ENCODE results near the gene NTSR1. TPM values are rescaled to one million over a fixed set of nuclear protein-coding genes. Genes with fewer than 3 reads are reported as not detected.
A peak's percentile ranks its signal among the peaks of the same experiment; 100 is the strongest.

NTSR1 gene
- total RNA-seq, 1 donor from 2014 or later, result not detected

GRCh38 chr20:62665826-62666735, 42.6 kb upstream of the NTSR1 start:
- H3K9me3 Mint-ChIP-seq, result no peaks in the 10 kb centered on the region
- DNase-seq (ENCODE audit: low read depth, low spot score), result no peak
- H3K27ac Mint-ChIP-seq (ENCODE audit: unreplicated experiment), result peak overlapping the region; percentile 99
- H3K27me3 Mint-ChIP-seq (ENCODE audit: low read depth), result no peaks in the 10 kb centered on the region
- peaks cover 33% of the 10 kb centered on the region for H3K4me1 Mint-ChIP-seq
- no peak for TF ChIP-seq CTCF (conservative IDR thresholded peaks at IDR 0.05)
- peak overlapping the region; percentile 71 for H3K4me3 Mint-ChIP-seq
- H3K36me3 Mint-ChIP-seq (ENCODE audit: low read depth), result no peaks in the 10 kb centered on the region

GRCh38 chr20:62666736-62667529, 41.7 kb upstream of the NTSR1 start:
- H3K4me3 Mint-ChIP-seq, result peak overlapping the region; percentile 71

GRCh38 chr20:62667530-62668440, 40.9 kb upstream of the NTSR1 start:
- Mint-ChIP-seq H3K27me3 (ENCODE audit: low read depth) (no peaks in the 10 kb centered on the region), H3K9me3 (no peaks in the 10 kb centered on the region), H3K36me3 (ENCODE audit: low read depth) (no peaks in the 10 kb centered on the region), H3K4me3 (peak overlapping the region; percentile 82), H3K4me1 (peaks cover 33% of the 10 kb centered on the region), H3K27ac (ENCODE audit: unreplicated experiment) (peak overlapping the region; percentile 99)
- no peak for TF ChIP-seq CTCF (conservative IDR thresholded peaks at IDR 0.05)
- DNase-seq (ENCODE audit: low read depth, low spot score), result no peak

More at GRCh38 chr20:62666736-62667529, 41.7 kb upstream of the NTSR1 start:
- Mint-ChIP-seq H3K36me3 (ENCODE audit: low read depth) (no peaks in the 10 kb centered on the region), H3K4me1 (peaks cover 33% of the 10 kb centered on the region), H3K27ac (ENCODE audit: unreplicated experiment) (peak overlapping the region; percentile 99), H3K27me3 (ENCODE audit: low read depth) (no peaks in the 10 kb centered on the region), H3K9me3 (no peaks in the 10 kb centered on the region)
- no peak for TF ChIP-seq CTCF (conservative IDR thresholded peaks at IDR 0.05)
- DNase-seq (ENCODE audit: low read depth, low spot score), result peak; percentile 51

GRCh38 chr20:62668441-62669027, 40.1 kb upstream of the NTSR1 start:
- peak; percentile 81 for TF ChIP-seq CTCF (conservative IDR thresholded peaks at IDR 0.05)
- Mint-ChIP-seq H3K36me3 (ENCODE audit: low read depth) (no peaks in the 10 kb centered on the region), H3K4me3 (peak overlapping the region; percentile 82), H3K27ac (ENCODE audit: unreplicated experiment) (peak overlapping the region; percentile 99), H3K4me1 (peaks cover 27% of the 10 kb centered on the region), H3K9me3 (no peaks in the 10 kb centered on the region), H3K27me3 (ENCODE audit: low read depth) (no peaks in the 10 kb centered on the region)
- peak; percentile 87 for DNase-seq (ENCODE audit: low read depth, low spot score)
